Pons (tissue), 1 donor: ENCODE results near the gene ATF7.
"Not testable (repeated sequence)": the region's sequence is repeated elsewhere in the genome, so short reads cannot be mapped to it uniquely, and the experiment has no call there.

Experiments
- DNase-seq: peaks from one replicate; pipeline ENCODE4 v3.0.0-alpha.2; 2016; ENCODE audit warnings: low spot score

ATF7 gene

DNA sequence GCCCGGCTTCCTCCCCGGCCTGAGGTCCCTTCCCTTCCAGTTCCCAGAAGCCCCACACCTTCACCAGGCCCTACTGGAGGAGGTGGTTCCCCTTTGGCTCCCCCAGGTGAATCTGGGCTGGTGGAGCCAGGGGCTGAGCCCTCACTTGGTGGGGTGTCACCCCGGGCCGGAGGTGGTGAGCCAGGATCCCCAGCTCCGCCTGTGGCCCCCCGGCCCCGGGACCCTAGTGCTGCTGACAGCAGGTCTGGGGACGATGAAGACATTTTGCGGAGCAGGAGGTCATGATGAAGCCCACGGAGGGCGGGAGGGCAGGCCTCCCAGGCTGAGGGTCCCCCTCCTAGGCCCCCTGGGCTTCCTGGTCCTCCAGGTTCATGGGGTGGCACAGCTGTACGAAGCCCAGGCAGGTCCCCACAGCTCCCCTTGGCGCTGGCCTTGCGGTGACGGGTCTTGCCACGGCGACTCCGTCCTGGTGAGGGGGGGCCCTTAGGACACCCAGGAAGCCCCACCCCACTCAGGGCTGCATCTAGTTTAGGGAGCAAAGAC is 143.5 kb downstream of the ATF7 start:
- DNase-seq: no peak

DNA sequence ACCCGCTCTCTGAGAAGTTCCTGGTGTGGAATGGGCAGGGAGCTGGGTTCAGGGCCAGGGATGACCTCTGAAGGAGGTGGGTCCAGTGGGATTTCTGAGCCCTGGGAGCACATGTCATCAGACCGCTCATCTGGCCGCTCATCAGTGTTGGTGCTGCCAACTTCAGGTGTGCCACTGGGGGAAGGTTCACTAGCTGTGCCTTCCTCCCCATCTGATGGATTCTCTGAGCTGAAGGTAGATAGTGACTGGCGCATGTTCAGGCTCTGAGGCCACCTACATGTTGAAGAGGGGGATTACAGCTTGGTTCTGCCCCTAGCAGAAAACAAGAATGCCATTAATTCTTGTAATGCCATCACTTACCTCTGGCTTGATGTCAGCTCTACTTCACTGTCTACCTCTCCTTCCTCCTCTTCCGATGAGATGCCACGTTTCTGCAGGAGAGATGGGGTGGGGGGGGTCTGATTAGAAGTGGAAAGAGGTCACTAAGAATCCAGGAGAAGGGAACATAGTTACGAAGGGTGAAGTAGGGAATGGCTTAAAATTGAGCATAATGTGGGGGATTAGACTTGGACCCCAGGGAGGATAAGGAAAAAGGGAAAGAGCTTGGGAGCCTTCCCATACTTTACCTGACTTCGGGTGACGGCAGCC is 144.1 kb downstream of the ATF7 start:
- no peak for DNase-seq

DNA sequence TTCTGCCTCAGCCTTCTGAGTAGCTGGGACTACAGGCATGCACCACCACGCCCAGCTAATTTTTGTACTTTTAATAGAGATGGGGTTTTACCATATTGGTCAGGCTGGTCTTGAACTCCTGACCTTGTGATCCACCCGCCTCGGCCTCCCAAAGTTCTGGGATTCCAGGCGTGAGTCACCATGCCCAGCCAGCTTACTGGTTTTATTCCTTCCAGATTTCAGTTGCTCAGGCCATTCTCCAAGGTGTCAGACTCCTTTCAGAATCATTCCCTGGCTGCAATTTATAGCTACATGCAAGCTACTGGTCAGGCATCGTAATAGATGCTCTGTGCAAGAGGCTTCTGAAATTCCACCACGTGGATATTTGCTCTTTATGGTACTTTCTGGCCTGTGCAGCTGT is 144.7 kb downstream of the ATF7 start:
- DNase-seq: not testable (repeated sequence)

DNA sequence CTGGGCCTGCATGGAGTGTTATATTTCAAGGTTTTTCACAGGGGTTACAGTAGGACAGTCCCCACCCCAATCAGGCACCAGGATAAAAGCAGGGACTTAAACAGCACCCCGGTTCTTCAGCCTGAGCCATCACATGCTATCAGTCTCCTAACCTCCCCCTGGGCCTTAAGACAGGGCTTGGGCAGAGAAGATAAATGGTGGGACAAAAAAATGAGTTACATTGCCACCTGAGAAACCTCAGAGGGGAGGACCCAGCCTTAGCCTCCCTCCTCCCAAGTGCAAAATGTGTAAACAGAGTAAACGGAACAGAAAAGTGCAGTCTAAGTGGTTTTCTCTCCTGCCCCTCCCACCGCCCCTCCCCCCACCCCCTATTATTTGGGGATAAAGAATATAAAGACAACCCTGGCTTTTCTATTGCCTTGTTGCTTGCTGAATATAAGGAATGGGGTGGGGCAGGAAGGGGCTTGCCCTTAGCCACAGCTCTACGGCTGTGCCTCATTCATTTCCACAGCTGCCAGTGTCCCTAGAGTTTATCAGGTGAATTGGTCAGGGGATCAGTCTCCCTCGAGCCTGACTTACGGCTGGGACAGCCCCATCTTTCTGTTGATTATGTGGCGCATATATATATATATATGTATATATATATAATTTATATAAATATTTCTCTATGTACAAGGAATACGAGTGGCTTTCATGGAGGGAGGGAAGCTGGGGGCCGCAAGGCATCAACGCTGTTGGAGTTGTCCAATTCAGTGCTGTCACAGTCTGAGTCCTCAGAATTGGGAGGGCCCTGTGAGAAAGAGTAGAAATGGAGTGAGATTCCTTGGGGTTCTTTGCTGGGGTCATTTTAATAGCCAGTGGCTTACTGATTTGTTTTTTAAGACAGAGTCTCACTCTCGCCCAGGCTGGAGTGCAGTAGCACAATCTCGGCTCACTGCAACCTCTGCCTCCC is 145.4 kb downstream of the ATF7 start:
- DNase-seq: no peak

DNA sequence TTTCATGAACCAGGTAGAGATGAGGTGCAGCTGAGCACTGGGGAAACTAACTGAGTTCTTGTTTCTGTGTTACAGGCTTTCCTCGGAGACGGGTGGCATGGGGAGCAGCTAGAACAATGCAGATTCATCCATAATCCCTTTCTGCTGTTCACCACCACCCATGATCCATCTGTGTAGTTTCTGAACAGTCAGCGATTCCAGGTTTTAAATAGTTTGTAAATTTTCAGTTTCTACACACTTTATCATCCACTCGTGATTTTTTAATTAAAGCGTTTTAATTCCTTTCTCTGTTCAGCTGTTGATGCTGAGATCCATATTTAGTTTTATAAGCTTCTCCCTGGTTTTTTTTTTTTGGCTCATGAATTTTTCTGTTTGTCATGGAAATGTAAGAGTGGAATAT is 146.9 kb downstream of the ATF7 start:
- DNase-seq: no peak

DNA sequence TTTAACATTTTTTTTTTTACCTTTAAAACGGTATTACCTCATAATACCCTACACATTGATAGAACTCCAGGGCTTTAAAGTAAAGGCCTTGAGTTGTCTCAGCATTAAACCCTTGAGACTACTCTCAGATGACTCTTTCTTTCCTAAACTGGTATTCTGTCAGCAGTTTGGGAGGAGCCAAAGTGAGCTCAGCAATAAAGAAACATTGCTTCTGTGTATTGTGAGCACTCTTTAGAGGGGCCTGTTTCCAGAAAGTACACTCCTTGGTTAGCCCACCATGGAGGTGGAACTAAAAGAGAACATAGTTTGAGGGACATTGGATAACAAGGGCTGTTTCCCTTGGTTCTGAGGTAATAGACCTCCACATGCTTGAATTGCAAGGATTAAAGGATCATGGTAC is 147.3 kb downstream of the ATF7 start:
- no peak for DNase-seq

DNA sequence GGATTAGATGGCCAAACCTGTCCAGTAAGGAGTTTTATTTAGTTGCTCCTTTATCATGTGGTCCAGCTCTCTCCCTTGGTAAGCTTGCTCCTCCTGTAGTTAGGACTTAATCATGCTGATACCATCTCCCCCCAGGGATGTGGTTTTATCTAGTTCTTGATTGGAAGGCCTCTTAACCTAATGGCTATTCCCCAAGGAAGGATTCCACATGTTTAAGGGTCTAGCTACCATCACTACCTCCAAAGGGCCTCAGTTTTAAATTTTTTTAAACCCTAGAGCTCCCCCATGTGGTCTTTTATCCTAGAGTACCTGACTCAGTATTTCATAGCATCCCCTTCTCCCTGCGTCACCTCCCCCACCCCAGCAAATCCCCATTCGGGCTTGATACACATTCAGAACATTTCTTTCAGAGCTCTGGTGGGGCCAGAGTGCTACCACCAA is 149.4 kb downstream of the ATF7 start:
- DNase-seq: no peak

DNA sequence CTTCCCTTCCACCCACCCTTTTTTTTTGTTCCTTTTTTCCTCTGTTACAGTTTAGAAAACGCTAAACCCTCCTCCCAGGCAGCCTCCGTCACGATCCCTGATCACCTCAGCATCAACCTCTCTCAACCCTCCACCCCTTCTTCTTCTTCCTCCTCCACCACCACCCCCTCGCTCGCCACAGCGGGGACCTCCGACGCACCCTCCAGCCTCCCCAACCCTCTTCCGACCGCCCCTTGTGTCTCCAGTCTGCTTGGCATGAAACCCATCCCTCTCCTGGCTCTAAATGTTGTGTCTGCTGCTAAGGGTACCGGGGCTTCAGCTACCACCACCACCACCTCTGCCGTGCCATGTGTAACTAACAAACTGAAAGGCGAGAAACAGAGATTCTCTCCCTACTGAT is 151.4 kb downstream of the ATF7 start:
- DNase-seq: no peak

DNA sequence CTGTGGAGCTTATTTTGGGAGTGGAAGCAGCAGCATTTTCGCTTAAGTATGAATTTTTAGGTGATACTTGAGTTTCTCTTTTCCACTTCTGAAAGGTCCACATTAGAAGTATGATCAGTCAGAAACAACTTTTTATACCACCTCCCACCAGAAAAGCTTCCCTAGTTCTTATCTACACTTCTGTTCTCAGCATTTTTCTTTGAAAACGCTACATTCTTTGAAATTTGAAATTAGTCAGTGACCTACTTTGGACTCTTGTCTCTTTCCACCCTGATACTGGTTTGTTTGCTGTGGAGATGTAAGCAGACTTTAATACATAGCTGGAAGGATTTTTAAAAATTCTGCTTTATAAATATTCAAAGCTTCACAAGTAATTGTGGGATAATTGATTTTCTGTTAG is 152.1 kb downstream of the ATF7 start:
- no peak for DNase-seq

DNA sequence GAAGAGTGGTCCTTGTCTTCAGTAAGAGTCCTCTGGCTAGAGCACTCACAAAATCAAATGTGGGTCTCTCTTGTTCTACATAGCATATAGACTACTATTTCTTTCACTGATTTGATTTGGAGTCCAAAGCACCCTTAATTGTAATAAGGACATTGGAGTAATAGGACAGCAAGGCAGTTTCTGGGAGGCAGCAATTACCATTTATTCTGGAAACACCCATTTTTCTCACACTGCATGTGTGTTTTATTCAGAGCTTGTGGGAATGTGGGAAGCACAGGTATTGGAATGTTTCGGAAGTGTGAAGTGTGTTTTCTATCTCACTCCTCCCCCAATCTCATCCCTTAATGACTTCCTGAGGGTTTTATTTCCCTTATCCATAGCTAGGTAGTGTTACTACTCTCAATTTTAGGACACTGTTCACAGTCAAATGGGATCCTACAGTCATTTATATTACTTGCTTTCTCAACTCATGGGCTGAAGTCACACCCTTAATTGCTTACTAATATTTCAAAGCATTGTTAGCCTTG is 154.1 kb downstream of the ATF7 start:
- DNase-seq: no peak

DNA sequence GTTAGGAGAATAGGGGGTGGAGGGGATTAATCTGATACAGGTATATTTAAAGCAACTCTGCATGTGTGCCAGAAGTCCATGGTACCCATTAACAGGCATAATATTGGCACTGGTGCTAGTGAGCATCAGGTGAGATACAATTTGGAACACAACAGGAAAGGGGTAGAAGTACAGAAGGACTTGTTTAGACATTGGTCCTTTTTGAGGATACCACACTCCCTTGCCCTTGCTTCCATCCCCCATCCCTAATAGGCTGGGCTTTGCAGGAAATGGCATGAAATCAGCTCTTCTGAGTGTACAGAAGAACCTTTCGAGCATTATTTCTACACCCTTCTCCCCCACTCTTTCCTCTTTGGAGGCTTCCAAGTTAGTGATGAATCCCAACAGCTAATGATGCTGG is 157.9 kb downstream of the ATF7 start:
- DNase-seq: no peak

DNA sequence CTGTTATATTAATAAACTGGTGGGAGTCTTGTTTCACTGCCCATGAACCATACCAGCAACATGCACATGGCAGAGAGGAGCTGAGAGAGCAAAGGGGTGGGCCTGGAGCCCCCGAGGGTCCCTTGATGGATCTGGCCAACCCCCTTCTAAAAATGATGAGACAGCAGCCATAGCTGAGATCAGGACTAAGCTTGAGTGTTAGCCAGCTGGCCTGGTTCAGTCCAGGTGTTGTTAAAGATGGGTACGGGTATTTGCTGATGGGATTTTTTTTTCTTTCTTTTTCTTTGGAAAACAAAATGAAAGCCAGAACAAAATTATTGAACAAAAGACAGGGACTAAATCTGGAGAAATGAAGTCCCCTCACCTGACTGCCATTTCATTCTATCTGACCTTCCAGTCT is 158.3 kb downstream of the ATF7 start:
- no peak for DNase-seq

DNA sequence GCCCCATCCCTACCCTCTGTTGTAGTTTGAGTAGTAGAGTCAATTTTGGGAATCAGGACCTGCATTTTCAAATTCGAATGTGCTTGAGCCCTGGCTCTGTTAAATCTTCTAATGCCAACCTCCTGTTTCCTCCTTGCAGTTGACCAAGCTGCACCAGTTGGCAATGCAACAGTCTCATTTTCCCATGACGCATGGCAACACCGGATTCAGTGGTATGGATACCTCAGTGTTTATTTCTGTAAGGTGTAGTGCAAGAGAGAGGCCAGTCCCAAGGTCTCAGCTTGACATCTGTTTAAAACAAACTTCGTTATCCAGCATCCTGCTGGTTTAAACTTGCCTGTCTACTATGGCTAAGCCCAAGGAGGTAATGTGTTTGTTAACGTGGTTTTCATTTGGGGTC is 159.1 kb downstream of the ATF7 start:
- DNase-seq: no peak

DNA sequence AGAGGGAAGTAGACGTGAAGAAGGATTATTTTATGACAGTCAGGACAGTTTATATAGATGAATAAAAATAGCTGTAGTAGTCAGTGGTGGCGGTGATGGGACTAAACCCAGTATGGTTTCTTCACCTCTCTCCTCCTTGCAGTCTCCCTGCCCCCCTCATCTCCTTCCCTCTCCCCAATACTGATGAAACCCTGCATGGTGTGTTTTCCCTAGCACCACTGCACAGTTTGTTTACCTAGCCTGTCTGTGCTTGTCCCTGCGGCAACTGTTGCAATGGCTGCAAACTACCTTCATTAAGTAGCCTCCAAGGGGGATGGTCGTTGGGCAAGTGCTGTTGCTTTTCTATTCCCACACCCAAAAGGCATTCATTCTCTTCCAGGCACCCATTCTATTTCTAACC is 159.5 kb downstream of the ATF7 start:
- no peak for DNase-seq

DNA sequence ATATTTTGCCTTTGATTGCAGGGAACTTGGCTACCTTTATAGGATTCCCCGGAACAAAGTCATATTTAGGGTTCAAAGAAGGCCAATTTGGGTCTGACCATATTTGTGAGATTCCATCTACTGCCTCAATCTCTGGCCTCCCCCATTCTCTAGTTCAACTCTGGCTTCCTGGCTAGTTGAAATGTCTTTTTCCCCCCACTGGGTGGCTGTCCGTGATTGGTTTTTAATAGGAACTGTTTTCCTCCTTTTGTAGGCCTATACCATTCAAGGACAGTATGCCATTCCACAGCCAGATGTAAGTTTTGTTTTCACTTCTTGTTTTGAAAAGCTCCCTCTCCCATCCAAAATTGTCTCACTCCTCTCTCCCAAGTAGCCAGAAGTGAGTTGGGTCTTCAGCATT is 160.5 kb downstream of the ATF7 start:
- DNase-seq: no peak

DNA sequence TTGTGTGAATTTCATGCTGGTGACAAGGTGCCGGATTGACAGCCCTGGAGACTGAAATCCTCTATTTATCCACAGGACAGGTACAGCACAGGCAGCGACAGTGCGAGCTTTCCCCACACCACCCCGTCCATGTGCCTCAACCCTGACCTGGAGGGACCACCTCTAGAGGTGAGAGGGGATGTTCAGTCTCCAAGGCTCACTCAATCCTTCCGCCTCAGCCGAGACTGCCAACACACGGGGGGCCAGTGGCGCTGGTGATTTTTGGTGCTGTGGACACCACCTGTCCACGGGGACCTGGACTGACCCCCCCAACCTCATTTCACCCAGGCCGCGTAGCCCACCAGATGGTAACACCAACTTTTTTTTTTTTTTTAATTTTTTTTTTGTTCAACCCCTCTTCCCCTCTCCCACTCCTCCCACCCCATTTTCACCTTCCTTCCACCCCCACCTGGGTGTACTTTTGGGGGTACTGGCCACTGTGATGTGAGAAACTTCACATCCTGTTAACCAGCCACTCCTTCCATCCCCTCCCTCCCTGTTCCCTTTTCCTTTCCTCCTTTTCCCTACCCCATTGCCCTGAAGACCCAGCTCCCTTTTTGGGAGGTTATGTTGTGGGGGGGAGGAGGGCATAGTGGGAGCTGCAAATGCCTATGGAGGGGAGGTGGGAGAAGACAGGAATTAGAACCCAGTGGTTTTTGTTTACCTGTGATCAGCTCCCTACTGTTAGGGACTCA is 161.3 kb downstream of the ATF7 start:
- DNase-seq: no peak

DNA sequence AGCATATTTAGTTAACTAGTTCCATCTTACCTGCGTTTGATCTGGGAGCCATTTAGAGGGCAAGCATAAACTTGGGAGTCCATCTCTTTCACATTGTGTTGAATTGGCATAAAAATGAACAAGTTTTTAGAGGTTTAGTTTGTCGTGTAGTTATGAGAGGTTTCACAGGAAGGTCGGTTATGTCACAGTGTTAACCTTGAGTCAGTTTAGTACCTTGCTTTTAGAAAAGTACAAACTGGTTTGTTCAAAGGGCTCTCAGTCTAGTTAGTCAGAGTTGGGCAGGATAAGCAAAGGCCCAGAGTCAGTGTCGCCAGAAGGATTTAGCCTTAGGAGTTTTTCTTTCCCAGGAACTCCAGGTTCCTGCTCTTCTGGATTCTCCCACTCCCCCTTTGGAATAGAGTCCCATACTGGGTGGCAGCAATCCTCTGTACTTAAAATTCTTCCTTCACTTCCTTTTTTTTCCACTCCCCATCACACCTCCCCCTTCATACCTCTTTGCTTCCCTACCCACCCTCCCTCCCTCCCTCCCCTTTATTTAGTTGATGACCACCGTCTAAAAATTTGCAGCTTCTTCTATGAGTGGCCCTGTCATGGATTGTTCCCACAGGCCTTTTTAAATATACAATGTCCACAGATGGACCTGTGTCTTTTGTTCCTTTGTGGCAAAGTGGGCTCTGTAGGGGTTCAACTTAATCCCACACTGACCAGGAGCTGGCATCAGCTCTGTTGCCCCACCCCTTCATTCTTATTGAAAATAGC is 162.2 kb downstream of the ATF7 start:
- no peak for DNase-seq

DNA sequence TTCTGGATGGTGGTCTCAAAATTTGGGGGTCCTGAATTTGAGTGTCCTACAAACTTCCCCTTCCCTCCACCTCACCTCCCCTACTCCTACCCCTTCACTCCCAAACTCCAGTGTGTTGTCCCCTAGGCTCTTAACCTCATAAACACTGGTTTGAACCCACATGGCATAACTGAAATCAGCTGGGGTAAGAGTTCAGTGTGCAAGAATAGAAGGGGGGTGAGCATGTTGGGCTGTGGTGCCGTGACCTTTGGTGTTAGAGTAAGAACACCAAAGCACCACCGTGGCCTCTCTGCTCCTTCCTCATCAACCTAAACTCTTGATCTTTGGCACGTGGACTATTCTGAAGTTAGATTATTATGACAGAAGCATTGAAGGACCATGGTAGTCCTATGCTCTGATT is 163.2 kb downstream of the ATF7 start:
- DNase-seq: no peak

DNA sequence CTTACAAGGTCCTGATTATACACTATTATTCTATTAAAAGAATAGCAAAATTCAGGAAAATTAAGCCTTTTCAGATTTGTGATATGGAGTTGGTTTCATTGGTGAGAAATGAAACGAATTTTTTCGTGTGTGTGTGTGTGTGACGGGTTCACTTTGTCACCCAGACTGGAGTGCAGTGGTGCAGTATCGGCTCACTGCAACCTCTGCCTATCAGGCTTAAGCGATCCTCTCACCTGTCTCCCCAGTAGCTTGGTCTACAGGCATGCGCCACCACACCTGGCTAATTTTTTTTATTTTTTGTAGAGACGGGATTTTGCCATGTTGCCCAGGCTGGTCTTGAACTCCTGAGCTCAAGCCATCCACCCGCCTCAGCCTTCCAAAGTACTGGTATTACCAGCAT is 164.6 kb downstream of the ATF7 start:
- DNase-seq: no peak

DNA sequence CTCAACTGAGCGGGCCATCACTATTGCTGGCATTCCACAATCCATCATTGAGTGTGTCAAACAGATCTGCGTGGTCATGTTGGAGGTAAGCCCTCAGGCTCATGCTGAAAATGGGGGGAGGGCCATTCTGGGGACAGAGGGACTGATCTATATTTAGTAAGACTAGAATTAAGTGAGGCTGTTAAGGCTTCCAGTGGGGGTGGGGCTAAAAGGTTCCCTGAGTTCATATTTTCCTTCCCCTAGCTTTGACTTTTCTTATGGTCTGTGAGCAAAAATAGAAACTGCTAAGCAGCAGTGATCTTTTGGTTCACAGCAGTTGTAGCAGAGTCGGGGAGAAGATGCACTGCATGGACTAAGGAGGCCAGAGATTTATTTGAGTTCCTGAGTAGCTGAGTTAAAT is 165.1 kb downstream of the ATF7 start:
- DNase-seq: no peak

DNA sequence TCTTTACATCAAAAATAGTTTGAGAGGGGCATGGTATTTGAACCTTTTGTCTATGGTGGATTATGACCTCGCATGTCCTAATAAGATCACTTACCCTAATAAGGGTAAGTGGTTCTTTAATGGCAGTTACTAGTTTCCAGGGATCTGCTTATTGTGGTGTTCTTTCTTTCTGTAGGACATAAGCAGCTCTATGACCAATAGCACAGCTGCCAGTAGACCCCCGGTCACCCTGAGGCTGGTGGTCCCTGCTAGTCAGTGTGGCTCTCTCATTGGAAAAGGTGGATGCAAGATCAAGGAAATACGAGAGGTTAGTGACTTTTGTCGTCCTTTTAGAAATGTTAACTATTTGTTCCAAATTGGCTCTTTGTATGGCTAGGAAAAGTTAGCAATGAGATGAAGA is 167.1 kb downstream of the ATF7 start:
- no peak for DNase-seq
